ENCODE measurements around the gene PGP. TPM values are rescaled to one million over a fixed set of nuclear protein-coding genes. Genes with fewer than 3 reads are reported as not detected.

The PGP gene
- polyA plus RNA-seq, 2 of the 4 experiments (the other 2 are of a cell fraction): 13.9 to 33.7 TPM

GRCh38 chr16:2238838-2239675 is 24.4 kb upstream of the PGP start:
- Histone ChIP-seq H3K4me2 (no peak overlapping the region), H3K9me3 (no peaks in the 10 kb centered on the region), H3K4me1 (no peaks in the 10 kb centered on the region), H3K27ac (no peak overlapping the region), H3K4me3 (no peak overlapping the region)
- POLR2A ChIA-PET: interaction anchor here (1.0 to 1.2 kb wide), 2 partner anchors 12 to 84 kb away, joined by 3 read pairs; partner anchors contain the start of genes ECI1 and TRAF7
- TF ChIP-seq RNF2 (IDR thresholded peaks at IDR 0.05; ENCODE audit: borderline replicate concordance, low read depth): no peak
- TF ChIP-seq, protein P1, sequence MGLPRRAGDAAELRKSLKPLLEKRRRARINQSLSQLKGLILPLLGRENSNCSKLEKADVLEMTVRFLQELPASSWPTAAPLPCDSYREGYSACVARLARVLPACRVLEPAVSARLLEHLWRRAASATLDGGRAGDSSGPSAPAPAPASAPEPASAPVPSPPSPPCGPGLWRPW (IDR thresholded peaks at IDR 0.05): no peak
- CTCF ChIA-PET: interaction anchor here (0.6 to 1.5 kb wide), 5 partner anchors 13 to 263 kb away, joined by 3 to 8 read pairs (median 3); partner anchors contain the start of gene ECI1
- DNase-seq (ENCODE audit: low read depth in 1 of 2, low spot score in 1 of 2) (no peak), FAIRE-seq (no peak), ATAC-seq (peak; percentile 8 to 9; a peak in 4 of 6 replicates)
- 81% methylated on average over 8 of the region's 15 CpGs for WGBS (ENCODE audit: missing lambda C conversion rate)

GRCh38 chr16:2238150-2238837 is 23.7 kb upstream of the PGP start:
- FAIRE-seq (no peak), DNase-seq (ENCODE audit: low read depth in 1 of 2, low spot score in 1 of 2) (no peak), ATAC-seq (peak; percentile 3 to 7; a peak in 4 of 6 replicates)
- H3K27ac ChIP-seq: no peak overlapping the region
- no peak overlapping the region for H3K4me3 ChIP-seq
- H3K4me2 ChIP-seq: no peak overlapping the region
- no peaks in the 10 kb centered on the region for H3K9me3 ChIP-seq
- CTCF ChIA-PET: interaction anchor here (0.7 to 1.5 kb wide), 4 partner anchors 13 to 263 kb away, joined by 3 to 8 read pairs (median 4); partner anchors contain the start of gene ECI1
- TF ChIP-seq GATA3 (IDR thresholded peaks at IDR 0.05; ENCODE audit: borderline replicate concordance) (no peak), JUN (IDR thresholded peaks at IDR 0.05) (no peak), POLR2A (IDR thresholded peaks at IDR 0.05; ENCODE audit: low read length) (no peak), RFX5 (IDR thresholded peaks at IDR 0.05) (no peak), ZSCAN20 (CRISPR knock-in tag; IDR thresholded peaks at IDR 0.05) (no peak), ZC3H11A (IDR thresholded peaks at IDR 0.05) (no peak)
- H3K4me1 ChIP-seq: no peaks in the 10 kb centered on the region
- WGBS (ENCODE audit: missing lambda C conversion rate): 83% methylated on average over 10 of the region's 18 CpGs
- POLR2A ChIA-PET: interaction anchor here (0.6 to 1.2 kb wide), 5 partner anchors 12 to 262 kb away, joined by 3 read pairs; partner anchors contain the start of genes ECI1 and TRAF7

GRCh38 chr16:2237493-2238149 is 23.0 kb upstream of the PGP start:
- H3K4me3 ChIP-seq: no peak overlapping the region
- CTCF ChIA-PET: interaction anchor here (0.7 to 1.5 kb wide), 3 partner anchors 21 to 42 kb away, joined by 3 read pairs; no protein-coding TSS in a partner anchor
- H3K4me1 ChIP-seq: no peaks in the 10 kb centered on the region
- POLR2A ChIA-PET: interaction anchor here (0.7 to 0.9 kb wide), 2 partner anchors 12 to 15 kb away, joined by 3 read pairs; no protein-coding TSS in a partner anchor
- H3K27ac ChIP-seq: no peak overlapping the region
- no peak; a peak in 1 of 6 replicates for ATAC-seq
- TF ChIP-seq FOSL2 (IDR thresholded peaks at IDR 0.05): no peak
- TF ChIP-seq FOSL2 (CRISPR knock-in tag; IDR thresholded peaks at IDR 0.05): no peak
- TF ChIP-seq, protein P2, sequence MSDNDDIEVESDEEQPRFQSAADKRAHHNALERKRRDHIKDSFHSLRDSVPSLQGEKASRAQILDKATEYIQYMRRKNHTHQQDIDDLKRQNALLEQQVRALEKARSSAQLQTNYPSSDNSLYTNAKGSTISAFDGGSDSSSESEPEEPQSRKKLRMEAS (IDR thresholded peaks at IDR 0.05): no peak
- TF ChIP-seq CHD2 (IDR thresholded peaks at IDR 0.05; ENCODE audit: low read length, partially characterized antibody): no peak
- TF ChIP-seq EHF (CRISPR knock-in tag; IDR thresholded peaks at IDR 0.05): no peak
- no peak for TF ChIP-seq SMC3 (IDR thresholded peaks at IDR 0.05)
- TF ChIP-seq HOXB13 (CRISPR knock-in tag; IDR thresholded peaks at IDR 0.05; ENCODE audit: low read depth): no peak
- no peak for TF ChIP-seq MAZ (IDR thresholded peaks at IDR 0.05; ENCODE audit: borderline replicate concordance, low read depth, low read length)
- no peak for FAIRE-seq
- 97% methylated on average over 20 of the region's 65 CpGs for WGBS (ENCODE audit: missing lambda C conversion rate)
- DNase-seq (ENCODE audit: low read depth in 1 of 2, low spot score in 1 of 2): no peak
- H3K9me3 ChIP-seq: no peaks in the 10 kb centered on the region
- no peak overlapping the region for H3K4me2 ChIP-seq

DNA sequence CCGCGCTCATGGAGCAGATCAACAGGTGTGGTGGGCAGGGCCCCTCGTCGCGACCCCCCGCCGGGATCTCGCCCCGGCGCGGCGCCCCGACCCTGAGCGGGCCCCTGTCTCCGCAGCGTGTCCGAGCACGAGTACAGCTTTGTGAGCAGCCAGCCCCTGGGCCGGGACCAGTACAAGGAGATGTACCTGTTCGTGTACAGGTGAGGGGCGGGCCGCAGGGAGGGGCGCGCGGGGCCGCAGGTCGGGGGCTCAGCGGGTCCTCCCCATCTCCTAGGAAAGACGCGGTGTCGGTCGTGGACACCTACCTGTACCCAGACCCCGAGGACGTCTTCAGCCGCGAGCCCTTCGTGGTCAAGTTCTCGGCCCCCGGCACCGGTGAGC is 22.5 kb upstream of the PGP start:
- Histone ChIP-seq H3K4me2 (no peak overlapping the region), H3K4me1 (no peaks in the 10 kb centered on the region), H3K27ac (no peak overlapping the region), H3K9me3 (no peaks in the 10 kb centered on the region), H3K4me3 (no peak overlapping the region)
- ATAC-seq: no peak
- WGBS (ENCODE audit: missing lambda C conversion rate): 90% methylated on average over 10 of the region's 40 CpGs
- ChIA-PET POLR2A (interaction anchor here (0.9 kb wide), 1 partner anchor 11 kb away, joined by 3 read pairs; no protein-coding TSS in a partner anchor), CTCF (interaction anchor here (0.7 to 1.2 kb wide), 2 partner anchors 22 to 42 kb away, joined by 3 read pairs; no protein-coding TSS in a partner anchor)
- TF ChIP-seq JUN (IDR thresholded peaks at IDR 0.05) (peak in 1 of 2 experiments; percentile 3; a peak in 1 of 5 replicates), FOXS1 (CRISPR knock-in tag; IDR thresholded peaks at IDR 0.05) (no peak), EHMT2 (IDR thresholded peaks at IDR 0.05; ENCODE audit: low read depth) (no peak), KDM1A (IDR thresholded peaks at IDR 0.05; ENCODE audit: low read depth) (no peak), SMC3 (IDR thresholded peaks at IDR 0.05) (no peak)
- TF ChIP-seq, protein P3, sequence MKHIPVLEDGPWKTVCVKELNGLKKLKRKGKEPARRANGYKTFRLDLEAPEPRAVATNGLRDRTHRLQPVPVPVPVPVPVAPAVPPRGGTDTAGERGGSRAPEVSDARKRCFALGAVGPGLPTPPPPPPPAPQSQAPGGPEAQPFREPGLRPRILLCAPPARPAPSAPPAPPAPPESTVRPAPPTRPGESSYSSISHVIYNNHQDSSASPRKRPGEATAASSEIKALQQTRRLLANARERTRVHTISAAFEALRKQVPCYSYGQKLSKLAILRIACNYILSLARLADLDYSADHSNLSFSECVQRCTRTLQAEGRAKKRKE (CRISPR knock-in tag; IDR thresholded peaks at IDR 0.05; ENCODE audit: low read depth): no peak
- FAIRE-seq: no peak
- DNase-seq (ENCODE audit: low read depth in 1 of 2, low spot score in 1 of 2): no peak
